Cardiac muscle cell (in vitro differentiated cells and primary cell): ENCODE results near the gene ANKDD1B. TPM values are rescaled to one million over a fixed set of nuclear protein-coding genes. Genes with fewer than 3 reads are reported as not detected.

ENCODE experiments used
- DNase-seq, 2 donors: peaks; one replicate each; pipeline versions ENCODE4 v3.0.0 to v3.0.0-alpha.2; 2010 to 2017; ENCODE audit warnings: low read depth in 1 of 2, low spot score in 1 of 2
- H3K27ac ChIP-seq: fragments of 200-600 bp; sonication (generic); 2 replicates; pipeline ENCODE4 v1.5.1; 2016
- H3K27me3 ChIP-seq: fragments of 200-600 bp; sonication (generic); 2 replicates; pipeline ENCODE4 v1.6.0; 2016; ENCODE audit warnings: control low read depth
- H3K36me3 ChIP-seq: fragments of 200-600 bp; sonication (generic); 2 replicates; pipeline ENCODE4 v1.5.1; 2016; ENCODE audit warnings: control low read depth
- H3K4me1 ChIP-seq: fragments of 200-600 bp; sonication (generic); 2 replicates; pipeline ENCODE4 v1.8.1; 2017; ENCODE audit warnings: low read depth, mild to moderate bottlenecking, mixed run types
- H3K4me3 ChIP-seq: fragments of 200-600 bp; sonication (generic); 2 replicates; pipeline ENCODE4 v1.5.1; 2016; ENCODE audit warnings: mild to moderate bottlenecking
- H3K9me3 ChIP-seq: fragments of 200-600 bp; sonication (generic); 2 replicates; pipeline ENCODE4 v1.5.1; 2017; ENCODE audit warnings: low read depth, mild to moderate bottlenecking, control low read depth
- CTCF ChIP-seq: IDR thresholded peaks from 2 replicates; pipeline ENCODE4 v1.5.1; 2012; ENCODE audit warnings: low read depth, mild to moderate bottlenecking, low read length
- polyA plus RNA-seq: library from polyadenylated mRNA; unstranded; fragments of >200 nt; fragmentation: Nextera tagmentation; extraction: Ambion mirVana; gene quantifications from 2 replicates; pipeline ENCODE4 v1.2.1, GENCODE V29; 2016
- total RNA-seq: library from RNA; depleted of rRNA; stranded (reverse); fragments of >200 nt; gene quantifications from 2 replicates; pipeline ENCODE4 v1.2.3, GENCODE V29; 2016

Gene ANKDD1B
- total and polyA plus RNA-seq, 2 experiments from 2014 or later = 0.09 TPM; not detected in 1

- Histone ChIP-seq H3K27me3 (peaks cover 39% of the 10 kb centered on the region), H3K27ac (no peak overlapping the region), H3K4me3 (no peak overlapping the region), H3K36me3 (no peaks in the 10 kb centered on the region), H3K4me1 (no peaks in the 10 kb centered on the region), H3K9me3 (no peaks in the 10 kb centered on the region)
- no peak for TF ChIP-seq CTCF
- no peak for DNase-seq
These were observed 28.5 kb downstream of the ANKDD1B start for GRCh38 chr5:75639535-75640311.

- Histone ChIP-seq H3K4me3 (no peak overlapping the region), H3K36me3 (no peaks in the 10 kb centered on the region), H3K4me1 (no peaks in the 10 kb centered on the region), H3K27ac (no peak overlapping the region), H3K27me3 (peaks cover 33% of the 10 kb centered on the region), H3K9me3 (no peaks in the 10 kb centered on the region)
- TF ChIP-seq CTCF = no peak
- peak in 1 of 2 donors; percentile 90 for DNase-seq
These were observed 29.1 kb downstream of the ANKDD1B start for GRCh38 chr5:75640395-75640794.

GRCh38 chr5:75640826-75641225 lies 29.6 kb downstream of the ANKDD1B start:
- Histone ChIP-seq H3K4me3 (no peak overlapping the region), H3K9me3 (no peaks in the 10 kb centered on the region), H3K36me3 (no peaks in the 10 kb centered on the region), H3K27ac (no peak overlapping the region), H3K4me1 (no peaks in the 10 kb centered on the region), H3K27me3 (peaks cover 28% of the 10 kb centered on the region)
- DNase-seq = peak in 1 of 2 donors; percentile 16
- TF ChIP-seq CTCF = no peak

GRCh38 chr5:75648712-75649111 lies 37.5 kb downstream of the ANKDD1B start:
- TF ChIP-seq CTCF = no peak
- peaks cover 53% of the 10 kb centered on the region for H3K27me3 ChIP-seq
- H3K4me1 ChIP-seq = peaks cover 5% of the 10 kb centered on the region
- H3K9me3 ChIP-seq = no peaks in the 10 kb centered on the region
- no peak overlapping the region for H3K4me3 ChIP-seq
- no peak for DNase-seq
- H3K27ac ChIP-seq = no peak overlapping the region
- H3K36me3 ChIP-seq = no peaks in the 10 kb centered on the region

GRCh38 chr5:75651575-75652238 lies 40.5 kb downstream of the ANKDD1B start:
- Histone ChIP-seq H3K9me3 (no peaks in the 10 kb centered on the region), H3K27ac (no peak overlapping the region), H3K4me1 (peaks cover 10% of the 10 kb centered on the region), H3K27me3 (peaks cover 73% of the 10 kb centered on the region), H3K4me3 (no peak overlapping the region), H3K36me3 (no peaks in the 10 kb centered on the region)
- TF ChIP-seq CTCF = no peak
- no peak for DNase-seq
